Left hindlimb (tissue), 1 donor: ENCODE data around the gene HOXA2.
A peak's percentile ranks its signal among the peaks of the same experiment; 100 is the strongest.

Source experiments
- DNase-seq: peaks from one replicate; pipeline ENCODE4 v3.0.0-alpha.2; 2018

Gene HOXA2

GRCh38 chr7:27102581-27103442, at the start of gene HOXA2:
Gene HOXA2, minus strand, starts transcription at chr7:27102683. Its CDS starts 183 bp downstream, at chr7:27102500.
- DNase-seq: peak; percentile 37

GRCh38 chr7:27151341-27151930, 49.0 kb upstream of the HOXA2 start:
- DNase-seq: no peak

GRCh38 chr7:27150568-27151340, 48.3 kb upstream of the HOXA2 start:
- DNase-seq: peak; percentile 89

- no peak for DNase-seq
Observed at GRCh38 chr7:27149842-27150567, 47.5 kb upstream of the HOXA2 start.

- peak; percentile 59 for DNase-seq
Observed at GRCh38 chr7:27148756-27149641, 46.5 kb upstream of the HOXA2 start.

- no peak for DNase-seq
Observed at GRCh38 chr7:27148031-27148755, 45.7 kb upstream of the HOXA2 start.

GRCh38 chr7:27147199-27148030, 44.9 kb upstream of the HOXA2 start, which contains the start of gene HOXA6:
Gene HOXA6, minus strand, starts transcription at chr7:27147774. Its CDS starts 25 bp downstream, at chr7:27147749.
- DNase-seq: peak; percentile 76

- peak; percentile 30 for DNase-seq
Observed at GRCh38 chr7:27146491-27147198, 44.2 kb upstream of the HOXA2 start.

GRCh38 chr7:27145914-27146412, 43.5 kb upstream of the HOXA2 start:
- DNase-seq: peak; percentile 40

- DNase-seq: no peak
Observed at GRCh38 chr7:27145165-27145913, 42.9 kb upstream of the HOXA2 start.

GRCh38 chr7:27144781-27145164, 42.3 kb upstream of the HOXA2 start:
- peak; percentile 51 for DNase-seq

GRCh38 chr7:27143950-27144780, 41.7 kb upstream of the HOXA2 start:
- DNase-seq: peak; percentile 45

GRCh38 chr7:27143023-27143949, 40.8 kb upstream of the HOXA2 start, which contains the start of gene HOXA5:
Gene HOXA5, minus strand, starts transcription at chr7:27143681. Its CDS starts 74 bp downstream, at chr7:27143607.
- DNase-seq: peak; percentile 87

- no peak for DNase-seq
Observed at GRCh38 chr7:27142580-27143022, 40.1 kb upstream of the HOXA2 start.

GRCh38 chr7:27141923-27142579, 39.6 kb upstream of the HOXA2 start:
- peak; percentile 40 for DNase-seq
